HT-29 (cell line): ENCODE measurements around the gene SPRY1. TPM values are rescaled to one million over a fixed set of nuclear protein-coding genes. Genes with fewer than 3 reads are reported as not detected.

Source experiments
- DNase-seq: peaks from one replicate; pipeline ENCODE4 v3.0.0-alpha.2; 2015; ENCODE audit warnings: low spot score
- total RNA-seq: library from RNA; depleted of rRNA; stranded (reverse); fragments of >200 nt; shearing (Covaris generic); gene quantifications from 2 replicates; pipeline ENCODE4 v1.2.3, GENCODE V29; 2014

Gene SPRY1
- total RNA-seq, 1 experiment from 2014 or later = 22.4 TPM

GRCh38 chr4:123443401-123444289, 47.0 kb downstream of the SPRY1 start:
- no peak for DNase-seq

GRCh38 chr4:123444290-123444731, 47.7 kb downstream of the SPRY1 start:
- DNase-seq = peak; percentile 44

- DNase-seq = no peak
Measured at GRCh38 chr4:123446865-123447474, 50.4 kb downstream of the SPRY1 start.

GRCh38 chr4:123449362-123449761, 52.8 kb downstream of the SPRY1 start:
- DNase-seq = no peak

- peak; percentile 69 for DNase-seq
Measured at GRCh38 chr4:123449780-123450179, 53.2 kb downstream of the SPRY1 start.

- no peak for DNase-seq
Measured at GRCh38 chr4:123450393-123450792, 53.8 kb downstream of the SPRY1 start.

- DNase-seq = peak; percentile 25
Measured at GRCh38 chr4:123452616-123453015, 56.0 kb downstream of the SPRY1 start.

GRCh38 chr4:123453061-123453680, 56.6 kb downstream of the SPRY1 start:
- no peak for DNase-seq
